HG03280 (cell line): ENCODE data around the gene FBLL1.
"Not testable (repeated sequence)": the region's sequence is repeated elsewhere in the genome, so short reads cannot be mapped to it uniquely, and the experiment has no call there.

Source experiments
- ATAC-seq: cut with Tn5 transposase; IDR thresholded peaks from one replicate; pipeline ENCODE4 v1.9.1; 2021; ENCODE audit warnings: mild to moderate bottlenecking, moderate library complexity; ENCODE audit not compliant: unreplicated experiment

Gene FBLL1

GRCh38 chr5:168528521-168529373 lies at the start of gene FBLL1:
FBLL1 (plus strand) TSS chr5:168529305; CDS start chr5:168529505, 200 bp downstream.
- no peak for ATAC-seq

GRCh38 chr5:168480601-168481000 lies 48.5 kb upstream of the FBLL1 start:
- ATAC-seq = no peak

GRCh38 chr5:168481330-168481788 lies 47.7 kb upstream of the FBLL1 start:
- peak; percentile 94 for ATAC-seq

GRCh38 chr5:168482361-168482760 lies 46.7 kb upstream of the FBLL1 start:
- no peak for ATAC-seq

GRCh38 chr5:168486136-168486879 lies 42.8 kb upstream of the FBLL1 start, which contains the start of gene RARS1:
RARS1 (plus strand) TSS chr5:168486471; CDS start chr5:168486499, 28 bp downstream.
- peak; percentile 81 for ATAC-seq

- ATAC-seq = no peak
Observed at GRCh38 chr5:168489059-168489458, 40.0 kb upstream of the FBLL1 start.

GRCh38 chr5:168494057-168494555 lies 35.0 kb upstream of the FBLL1 start:
- no peak for ATAC-seq

- no peak for ATAC-seq
Observed at GRCh38 chr5:168502563-168503237, 26.4 kb upstream of the FBLL1 start.

- no peak for ATAC-seq
Observed at GRCh38 chr5:168513861-168514428, 15.2 kb upstream of the FBLL1 start.

GRCh38 chr5:168525856-168526255 lies 3.2 kb upstream of the FBLL1 start:
- ATAC-seq = no peak

GRCh38 chr5:168527756-168528295 lies 1.3 kb upstream of the FBLL1 start:
- no peak for ATAC-seq

- ATAC-seq = no peak
Observed at GRCh38 chr5:168529374-168530234, 499 bp downstream of the FBLL1 start.

- ATAC-seq = no peak
Observed at GRCh38 chr5:168530621-168531150, 1.6 kb downstream of the FBLL1 start.

- ATAC-seq = no peak
Observed at GRCh38 chr5:168531191-168531590, 2.1 kb downstream of the FBLL1 start.

- no peak for ATAC-seq
Observed at GRCh38 chr5:168531987-168532864, 3.1 kb downstream of the FBLL1 start.

- ATAC-seq = not testable (repeated sequence)
Observed at GRCh38 chr5:168534351-168534750, 5.2 kb downstream of the FBLL1 start.

- ATAC-seq = no peak
Observed at GRCh38 chr5:168537176-168537575, 8.1 kb downstream of the FBLL1 start.

GRCh38 chr5:168549554-168549953 lies 20.4 kb downstream of the FBLL1 start:
- ATAC-seq = no peak
